H9 (cell line): Measurements from ENCODE around the gene IL24. TPM values are rescaled to one million over a fixed set of nuclear protein-coding genes. Genes with fewer than 3 reads are reported as not detected.

Experiments used
- DNase-seq: peaks from one replicate; pipeline ENCODE4 v3.0.0-alpha.2; 2017
- H2AFZ ChIP-seq: one replicate; pipeline ENCODE4 v1.6.1; 2013; ENCODE audit warnings: mild to moderate bottlenecking, low read length, control low read depth, moderate library complexity
- H2AK5ac ChIP-seq: 2 replicates; pipeline ENCODE4 v1.6.1; 2013; ENCODE audit warnings: low read length, control low read depth, mixed read lengths; ENCODE audit not compliant: insufficient read length
- H2BK120ac ChIP-seq: one replicate; pipeline ENCODE4 v1.6.1; 2013; ENCODE audit warnings: low read depth, mild to moderate bottlenecking, low read length, control low read depth, inconsistent platforms; ENCODE audit not compliant: poor library complexity, severe bottlenecking
- H2BK12ac ChIP-seq: 2 replicates; pipeline ENCODE4 v1.6.1; 2013; ENCODE audit warnings: low read length, control low read depth, mixed read lengths, low read depth; ENCODE audit not compliant: insufficient read length
- H2BK15ac ChIP-seq: 2 replicates; pipeline ENCODE4 v1.6.1; 2013; ENCODE audit warnings: low read depth, low read length, control low read depth
- H2BK20ac ChIP-seq: one replicate; pipeline ENCODE4 v1.6.1; 2013; ENCODE audit warnings: low read depth, mild to moderate bottlenecking, low read length, control low read depth, inconsistent platforms; ENCODE audit not compliant: poor library complexity, severe bottlenecking
- H2BK5ac ChIP-seq: 2 replicates; pipeline ENCODE4 v1.6.1; 2013; ENCODE audit warnings: low read length, control low read depth, mixed read lengths; ENCODE audit not compliant: insufficient read length
- H3K14ac ChIP-seq: 2 replicates; pipeline ENCODE4 v1.6.1; 2013; ENCODE audit warnings: low read length, control low read depth; ENCODE audit not compliant: insufficient read depth
- H3K18ac ChIP-seq: 2 replicates; pipeline ENCODE4 v1.6.1; 2013; ENCODE audit warnings: low read depth, mild to moderate bottlenecking, mixed read lengths, low read length, control low read depth; ENCODE audit not compliant: insufficient read length
- H3K23ac ChIP-seq: 2 replicates; pipeline ENCODE4 v1.6.1; 2013; ENCODE audit warnings: low read length, control low read depth, mixed read lengths, low read depth; ENCODE audit not compliant: insufficient read length
- H3K23me2 ChIP-seq: 2 replicates; pipeline ENCODE4 v1.6.1; 2013; ENCODE audit warnings: low read depth, mild to moderate bottlenecking, mixed read lengths, low read length, control low read depth; ENCODE audit not compliant: insufficient read length, poor library complexity, severe bottlenecking
- H3K27ac ChIP-seq: 2 replicates; pipeline ENCODE4 v1.5.1; 2013; ENCODE audit warnings: low read length, control low read depth, mixed read lengths, low read depth; ENCODE audit not compliant: insufficient read length
- H3K27me3 ChIP-seq: 2 replicates; pipeline ENCODE4 v1.6.1; 2013; ENCODE audit warnings: low read length, control low read depth, inconsistent platforms; ENCODE audit not compliant: insufficient read depth
- H3K4ac ChIP-seq: 2 replicates; pipeline ENCODE4 v1.6.1; 2013; ENCODE audit warnings: low read depth, mild to moderate bottlenecking, control low read depth, inconsistent platforms, low read length, moderate library complexity
- H3K4me1 ChIP-seq: 2 replicates; pipeline ENCODE4 v1.6.1; 2013; ENCODE audit warnings: low read length, control low read depth, inconsistent platforms; ENCODE audit not compliant: insufficient read depth
- H3K4me2 ChIP-seq: 2 replicates; pipeline ENCODE4 v1.6.1; 2013; ENCODE audit warnings: low read length, control low read depth, mixed read lengths; ENCODE audit not compliant: insufficient read length, insufficient read depth
- H3K56ac ChIP-seq: 2 replicates; pipeline ENCODE4 v1.6.1; 2013; ENCODE audit warnings: low read depth, mild to moderate bottlenecking, mixed read lengths, low read length, control low read depth; ENCODE audit not compliant: insufficient read length
- H3K79me1 ChIP-seq: 2 replicates; pipeline ENCODE4 v1.6.1; 2013; ENCODE audit warnings: low read depth, mild to moderate bottlenecking, moderate library complexity, low read length, control low read depth, inconsistent platforms; ENCODE audit not compliant: insufficient read depth, poor library complexity, severe bottlenecking
- H3K79me2 ChIP-seq: 2 replicates; pipeline ENCODE4 v1.6.1; 2013; ENCODE audit warnings: low read length, control low read depth, inconsistent platforms; ENCODE audit not compliant: insufficient read depth
- H3K9ac ChIP-seq: 2 replicates; pipeline ENCODE4 v1.6.1; 2013; ENCODE audit warnings: low read length, control low read depth, mixed read lengths; ENCODE audit not compliant: insufficient read length; ENCODE audit errors: extremely low read depth
- H3K9me3 ChIP-seq: one replicate; pipeline ENCODE4 v1.6.1; 2013; ENCODE audit warnings: low read depth, low read length, inconsistent platforms; ENCODE audit not compliant: control insufficient read depth
- H3T11ph ChIP-seq: one replicate; pipeline ENCODE4 v1.6.1; 2013; ENCODE audit warnings: mild to moderate bottlenecking, low read length, control low read depth, inconsistent platforms
- H4K20me1 ChIP-seq: one replicate; pipeline ENCODE4 v1.6.1; 2013; ENCODE audit not compliant: control insufficient read depth, insufficient read length, insufficient read depth
- H4K5ac ChIP-seq: 2 replicates; pipeline ENCODE4 v1.6.1; 2013; ENCODE audit warnings: low read depth, mild to moderate bottlenecking, mixed read lengths, low read length, control low read depth; ENCODE audit not compliant: insufficient read length
- H4K8ac ChIP-seq: replicated peaks from 2 replicates; pipeline ENCODE4 v1.6.1; 2013; ENCODE audit warnings: low read length, control low read depth, mixed read lengths, low read depth; ENCODE audit not compliant: insufficient read length
- H4K91ac ChIP-seq: 2 replicates; pipeline ENCODE4 v1.6.1; 2013; ENCODE audit warnings: low read depth, mild to moderate bottlenecking, moderate library complexity, mixed read lengths, low read length, control low read depth; ENCODE audit not compliant: insufficient read length
- H3K27ac Mint-ChIP-seq, 3 experiments: 2 replicates in 2 of 3; 3 replicates in 1 of 3; pipeline ENCODE4 v1.8.0; 2020 to 2021; ENCODE audit warnings: mixed read lengths in 3 of 3, mild to moderate bottlenecking in 1 of 3, moderate library complexity in 1 of 3
- H3K27me3 Mint-ChIP-seq: 2 replicates; pipeline ENCODE4 v1.8.0; 2021; ENCODE audit warnings: low read depth, mild to moderate bottlenecking, moderate library complexity, mixed read lengths
- H3K36me3 Mint-ChIP-seq, 3 experiments: 2 replicates in 2 of 3; 3 replicates in 1 of 3; pipeline ENCODE4 v1.8.0; 2020 to 2021; ENCODE audit warnings: low read depth in 3 of 3, mixed read lengths in 3 of 3; ENCODE audit not compliant: insufficient read depth in 1 of 3
- H3K4me1 Mint-ChIP-seq, 2 experiments: 2 replicates each; pipeline ENCODE4 v1.8.0; 2020; ENCODE audit warnings: mixed read lengths in 2 of 2
- H3K4me3 Mint-ChIP-seq, 2 experiments: 2 replicates in 1 of 2; 3 replicates in 1 of 2; pipeline ENCODE4 v1.8.0; 2020 to 2021; ENCODE audit warnings: mild to moderate bottlenecking in 2 of 2, mixed read lengths in 2 of 2, moderate library complexity in 1 of 2
- H3K9me3 Mint-ChIP-seq, 2 experiments: 2 replicates in 1 of 2; 3 replicates in 1 of 2; pipeline ENCODE4 v1.8.0; 2020; ENCODE audit warnings: mild to moderate bottlenecking in 2 of 2, mixed read lengths in 2 of 2, moderate library complexity in 1 of 2
- CTCF ChIP-seq: fragments of 200-600 bp; sonication (generic); conservative IDR thresholded peaks from 3 replicates; pipeline ENCODE4 v1.8.0; 2021; ENCODE audit warnings: antibody characterized with exemption, mild to moderate bottlenecking
- WGBS: extraction: QIAGEN DNeasy Blood & Tissue Kit; methylation state at CpG from one replicate; pipeline ENCODE4 v1.1.7; 2013; ENCODE audit warnings: missing lambda C conversion rate, low lambda C conversion rate, mixed read lengths; ENCODE audit not compliant: insufficient read length; ENCODE audit errors: extremely low coverage; 5-methylcytosine and 5-hydroxymethylcytosine counted together
- total RNA-seq: library from RNA; stranded (reverse); gene quantifications from 2 replicates; pipeline ENCODE4 v1.2.1, GENCODE V29; 2021

IL24 gene
- total RNA-seq, 1 experiment from 2014 or later: not detected

- no peaks in the 10 kb centered on the region for H3K9me3 Mint-ChIP-seq
- H3K27me3 Mint-ChIP-seq: peaks cover 26% of the 10 kb centered on the region
- peaks cover 7 to 8% of the 10 kb centered on the region in 2 experiments; a peak in 3 of 4 replicates for H3K4me1 Mint-ChIP-seq
- Histone ChIP-seq H3K4me1 (no peaks in the 10 kb centered on the region), H2BK5ac (no peak overlapping the region), H4K20me1 (no peaks in the 10 kb centered on the region), H3K14ac (no peak overlapping the region), H3K27ac (no peak overlapping the region), H3T11ph (no peak overlapping the region), H3K23me2 (no peaks in the 10 kb centered on the region), H4K8ac (no peak overlapping the region), H3K23ac (no peak overlapping the region), H3K18ac (no peak overlapping the region), H2BK20ac (no peak overlapping the region), H2BK15ac (no peak overlapping the region), H2AK5ac (no peak overlapping the region), H3K9ac (no peak overlapping the region), H3K9me3 (no peaks in the 10 kb centered on the region), H3K4me2 (no peak overlapping the region), H3K79me1 (no peaks in the 10 kb centered on the region), H2BK120ac (no peak overlapping the region), H3K4ac (no peak overlapping the region), H3K27me3 (no peaks in the 10 kb centered on the region), H3K56ac (no peak overlapping the region), H4K5ac (no peak overlapping the region), H3K79me2 (no peaks in the 10 kb centered on the region), H2AFZ (no peak overlapping the region), H2BK12ac (no peak overlapping the region), H4K91ac (no peak overlapping the region)
- DNase-seq: no peak
- H3K36me3 Mint-ChIP-seq: no peaks in the 10 kb centered on the region
- WGBS: no CpG with 5 or more reads among the region's 5 CpGs
- no peak overlapping the region for H3K4me3 Mint-ChIP-seq
- TF ChIP-seq CTCF: no peak
- no peak overlapping the region; a peak in 1 of 7 replicates for H3K27ac Mint-ChIP-seq
Observed at GRCh38 chr1:206899717-206900116, 2.5 kb downstream of the IL24 start.
